K562 (cell line): ENCODE data around the gene HLA-DOA. TPM values are rescaled to one million over a fixed set of nuclear protein-coding genes. Genes with fewer than 3 reads are reported as not detected.
A peak's percentile ranks its signal among the peaks of the same experiment; 100 is the strongest.

Experiments used
- CC2D1A ChIP-seq: fragments of 450-650 bp; IDR thresholded peaks from 2 replicates; pipeline ENCODE4 v1.6.1; 2017; ENCODE audit warnings: mild to moderate bottlenecking
- ESRRA ChIP-seq: fragments of 450-650 bp; IDR thresholded peaks from 2 replicates; pipeline ENCODE4 v1.6.1; 2014; ENCODE audit warnings: low read depth, mild to moderate bottlenecking, moderate library complexity, borderline replicate concordance
- FIP1L1 ChIP-seq: fragments of 200-400 bp; formaldehyde crosslinking; IDR thresholded peaks from 2 replicates; pipeline ENCODE4 v1.6.1; 2018; ENCODE audit warnings: mild to moderate bottlenecking, low read depth, low read length; ENCODE audit not compliant: poor library complexity, severe bottlenecking
- FOXK2 ChIP-seq, 2 experiments: fragments of 450-650 bp; IDR thresholded peaks in 1 of 2; conservative IDR thresholded peaks in 1 of 2; 2 replicates each; pipeline ENCODE4 v1.6.1; 2016; ENCODE audit warnings: low read depth in 2 of 2, mild to moderate bottlenecking in 1 of 2
- FOXP4 ChIP-seq: sonication (generic); formaldehyde crosslinking; IDR thresholded peaks from 2 replicates; pipeline ENCODE4 v1.8.0; 2022; ENCODE audit warnings: mild to moderate bottlenecking, missing genetic modification reagents, borderline replicate concordance
- HBP1 ChIP-seq: fragments of 450-650 bp; formaldehyde crosslinking; IDR thresholded peaks from 2 replicates; pipeline ENCODE4 v1.4.0; 2022; ENCODE audit warnings: missing genetic modification characterization
- HNRNPLL ChIP-seq: fragments of 200-400 bp; formaldehyde crosslinking; IDR thresholded peaks from 2 replicates; pipeline ENCODE4 v1.6.1; 2017; ENCODE audit warnings: low read length, low read depth, mild to moderate bottlenecking; ENCODE audit not compliant: poor library complexity, severe bottlenecking
- KDM5B ChIP-seq: fragments of 200-600 bp; sonication (generic); IDR thresholded peaks from 2 replicates; pipeline ENCODE4 v1.6.1; 2012; ENCODE audit warnings: low read depth, mild to moderate bottlenecking, moderate library complexity, low read length, control low read depth, inconsistent platforms; ENCODE audit not compliant: insufficient replicate concordance
- PHB2 ChIP-seq: fragments of 450-650 bp; IDR thresholded peaks from 2 replicates; pipeline ENCODE4 v1.6.1; 2017; ENCODE audit warnings: low read depth
- POLR3G ChIP-seq: IDR thresholded peaks from 2 replicates; pipeline ENCODE4 v1.6.1; 2011; ENCODE audit not compliant: insufficient read length, insufficient replicate concordance; ENCODE audit errors: extremely low read depth
- SETDB1 ChIP-seq: IDR thresholded peaks from one replicate; pipeline ENCODE4 v1.6.1; 2012; ENCODE audit warnings: low read length, control low read depth, inconsistent platforms
- SMAD1 ChIP-seq: fragments of 150-350 bp; IDR thresholded peaks from 2 replicates; pipeline ENCODE4 v1.6.1; 2014; ENCODE audit warnings: low read length, low read depth; ENCODE audit not compliant: partially characterized antibody
- TCF7L2 ChIP-seq: fragments of 150-350 bp; IDR thresholded peaks from 2 replicates; pipeline ENCODE4 v1.6.1; 2016; ENCODE audit warnings: low read depth, mild to moderate bottlenecking, low read length, moderate library complexity
- USF2 ChIP-seq: sonication (generic); formaldehyde crosslinking; IDR thresholded peaks from 2 replicates; pipeline ENCODE4 v1.5.0; 2020; ENCODE audit warnings: missing genetic modification reagents
- ZBTB9 ChIP-seq: fragments of 450-650 bp; formaldehyde crosslinking; IDR thresholded peaks from 2 replicates; pipeline ENCODE4 v1.4.0; 2020; ENCODE audit warnings: mild to moderate bottlenecking, moderate library complexity
- ZC3H11A ChIP-seq: IDR thresholded peaks from 2 replicates; pipeline ENCODE4 v1.6.1; 2012; ENCODE audit warnings: low read depth, low read length, improper control_type of control experiment
- ZNF143 ChIP-seq: sonication (generic); formaldehyde crosslinking; IDR thresholded peaks from 2 replicates; pipeline ENCODE4 v1.9.0; 2022; ENCODE audit warnings: mild to moderate bottlenecking, missing genetic modification reagents
- ZNF217 ChIP-seq: sonication (generic); formaldehyde crosslinking; IDR thresholded peaks from 2 replicates; pipeline ENCODE4 v1.8.0; 2022; ENCODE audit warnings: mild to moderate bottlenecking, missing genetic modification reagents
- ZNF324 ChIP-seq: fragments of 250-450 bp; sonication (Bioruptor Pico); IDR thresholded peaks from 2 replicates; pipeline ENCODE4 v1.4.0; 2020; ENCODE audit warnings: mild to moderate bottlenecking
- ZNF436 ChIP-seq: fragments of 250-450, 450-650 bp; sonication (Bioruptor Pico); formaldehyde crosslinking; IDR thresholded peaks from 2 replicates; pipeline ENCODE4 v1.7.0; 2020; ENCODE audit warnings: mild to moderate bottlenecking
- ZNF717 ChIP-seq: fragments of 250-450 bp; sonication (Bioruptor Pico); IDR thresholded peaks from 2 replicates; pipeline ENCODE4 v1.5.0; 2021
- ZNF785 ChIP-seq: fragments of 250-450 bp; sonication (Bioruptor Pico); IDR thresholded peaks from 2 replicates; pipeline ENCODE4 v1.4.0; 2020; ENCODE audit warnings: mild to moderate bottlenecking
- polyA plus RNA-seq, 8 experiments: library from polyadenylated mRNA; depleted of rRNA in 4 of 8; stranded (reverse) in 5 of 8; unstranded in 3 of 8; fragments of >200 nt; fragmentation: Nextera tagmentation in 2 of 8; fragmentation: Illumina TruSeq in 1 of 8; extraction: Ambion mirVana in 2 of 8; extraction: Trizol in 1 of 8; gene quantifications; 2 replicates each; pipeline versions ENCODE4 v1.2.1 to v1.2.3, GENCODE V29; 2011 to 2014; ENCODE audit warnings: inconsistent platforms in 1 of 8, missing spikeins in 1 of 8
- total RNA-seq, 7 experiments: library from RNA; depleted of rRNA in 6 of 7; stranded (reverse); fragments of >200 nt in 6 of 7; fragmentation: Illumina TruSeq in 2 of 7; extraction: Trizol in 2 of 7; gene quantifications; 2 replicates each; pipeline versions ENCODE4 v1.2.1 to v1.2.3, GENCODE V29; 2011 to 2021; ENCODE audit warnings: low replicate concordance in 1 of 7

HLA-DOA gene
- total and polyA plus RNA-seq, 9 of the 15 experiments (the other 6 are each of a cell fraction or from before 2014, with no cell fraction given): 0.07 TPM; not detected in 8

GRCh38 chr6:32968867-32969684 is 40.3 kb downstream of the HLA-DOA start (continued):
- TF ChIP-seq ZNF217 (CRISPR knock-in tag): no peak
- TF ChIP-seq ZNF324 (CRISPR knock-in tag): no peak
- peak; percentile 10 for TF ChIP-seq SMAD1
- TF ChIP-seq ESRRA: 0 out of 2 replicates have a peak, but pooled peaks have one; percentile 12
- TF ChIP-seq ZBTB9 (CRISPR knock-in tag): peak; percentile 17
- no peak for TF ChIP-seq CC2D1A
- TF ChIP-seq SETDB1: no peak
- TF ChIP-seq POLR3G: no peak
- TF ChIP-seq HNRNPLL: peak; percentile 50
- TF ChIP-seq HBP1: no peak
- no peak for TF ChIP-seq KDM5B
- TF ChIP-seq FIP1L1: no peak
- TF ChIP-seq USF2: 0 out of 2 replicates have a peak, but pooled peaks have one; percentile 26
- TF ChIP-seq ZNF436 (CRISPR knock-in tag): no peak
- TF ChIP-seq ZNF717 (CRISPR knock-in tag): no peak
- TF ChIP-seq PHB2: no peak
- no peak for TF ChIP-seq ZC3H11A
- peak; percentile 54; the same call in 1 of the 2 replicates for TF ChIP-seq ZNF143 (CRISPR knock-in tag)
- no peak for TF ChIP-seq TCF7L2
- no peak for TF ChIP-seq FOXP4 (CRISPR knock-in tag)
- TF ChIP-seq ZNF785 (CRISPR knock-in tag): no peak
- peak in 1 of 2 experiments; percentile 9; a peak in 1 of 4 replicates for TF ChIP-seq FOXK2 (conservative IDR thresholded peaks at IDR 0.05 in 1 of 2, IDR thresholded peaks at IDR 0.05 in 1 of 2; ENCODE audit: low read depth in 2 of 2)
